NT2/D1 (cell line): ENCODE results near the gene ESRRB.

Source experiments
- SUZ12 ChIP-seq: IDR thresholded peaks from 2 replicates; pipeline ENCODE4 v1.6.1; 2011; ENCODE audit not compliant: insufficient read length, insufficient read depth; ENCODE audit errors: extremely low read depth
- YY1 ChIP-seq: IDR thresholded peaks from 2 replicates; pipeline ENCODE4 v1.6.1; 2011; ENCODE audit not compliant: insufficient read length, insufficient read depth
- ZNF274 ChIP-seq: IDR thresholded peaks from 2 replicates; pipeline ENCODE4 v1.6.1; 2011; ENCODE audit warnings: mild to moderate bottlenecking, low read depth, low read length

- TF ChIP-seq ZNF274 (no peak), SUZ12 (no peak), YY1 (no peak)
Measured at GRCh38 chr14:76377735-76378074, 1.8 kb downstream of the ESRRB start.
